Calu3 (cell line): ENCODE data around the gene SHISA6. TPM values are rescaled to one million over a fixed set of nuclear protein-coding genes. Genes with fewer than 3 reads are reported as not detected.

Experiments used
- BruUV-seq: library from RNA; stranded (reverse); fragments of 400-500 nt; replicated peaks from 2 replicates; lab custom pipeline; 2021; lab: Mats Ljungman, UMichigan
- CTCF ChIA-PET: fragments of 300-600 bp; sonication (Branson Sonifier 250); formaldehyde crosslinking; loops from one replicate; lab custom pipeline; 2022; ENCODE audit warnings: antibody characterized with exemption; lab: Charles Lee
- DNase-seq: peaks from one replicate; pipeline ENCODE4 v3.0.0; 2022
- H3K27ac Mint-ChIP-seq: one replicate; pipeline ENCODE4 v1.8.0; 2022; ENCODE audit warnings: mixed read lengths; ENCODE audit not compliant: unreplicated experiment
- H3K27me3 Mint-ChIP-seq: one replicate; pipeline ENCODE4 v1.8.0; 2022; ENCODE audit warnings: mixed read lengths; ENCODE audit not compliant: unreplicated experiment
- H3K36me3 Mint-ChIP-seq: one replicate; pipeline ENCODE4 v1.8.0; 2022; ENCODE audit warnings: mild to moderate bottlenecking, moderate library complexity, mixed read lengths; ENCODE audit not compliant: insufficient read depth, unreplicated experiment
- H3K4me1 Mint-ChIP-seq: one replicate; pipeline ENCODE4 v1.8.0; 2022; ENCODE audit warnings: mild to moderate bottlenecking, low read depth, mixed read lengths; ENCODE audit not compliant: unreplicated experiment
- H3K4me3 Mint-ChIP-seq: one replicate; pipeline ENCODE4 v1.8.0; 2022; ENCODE audit warnings: mild to moderate bottlenecking, low read depth, moderate library complexity, mixed read lengths; ENCODE audit not compliant: unreplicated experiment
- H3K9me3 Mint-ChIP-seq: one replicate; pipeline ENCODE4 v1.8.0; 2022; ENCODE audit warnings: low read depth, mixed read lengths; ENCODE audit not compliant: unreplicated experiment
- CTCF ChIP-seq: fragments of 200-600 bp; IDR thresholded peaks from one replicate; pipeline ENCODE4 v1.8.0; 2022; ENCODE audit warnings: antibody characterized with exemption; ENCODE audit not compliant: unreplicated experiment
- intact Hi-C: fragments of 100-400 bp; cut with micrococcal nuclease; formaldehyde crosslinking; loops from one replicate; pipeline ENCODE4 v1.10.0; 2022; ENCODE audit not compliant: unreplicated experiment
- total RNA-seq: library from RNA; stranded (reverse); gene quantifications from 2 replicates; pipeline ENCODE4 v1.2.3, GENCODE V29; 2022

SHISA6 gene
- total RNA-seq, 1 experiment from 2014 or later = not detected

GRCh38 chr17:11284811-11285210, 43.8 kb downstream of the SHISA6 start:
- BruUV-seq = no TSS peak
- no peak for DNase-seq
- Mint-ChIP-seq H3K27ac (no peak overlapping the region), H3K36me3 (no peaks in the 10 kb centered on the region), H3K4me3 (no peak overlapping the region), H3K9me3 (peaks cover 8% of the 10 kb centered on the region), H3K27me3 (no peaks in the 10 kb centered on the region), H3K4me1 (no peaks in the 10 kb centered on the region)
- TF ChIP-seq CTCF = no peak
- CTCF ChIA-PET = no interaction called here
- intact Hi-C loops = no loop called here

GRCh38 chr17:11285946-11286345, 44.9 kb downstream of the SHISA6 start:
- intact Hi-C loops = no loop called here
- no peak overlapping the region for H3K4me3 Mint-ChIP-seq
- no peak overlapping the region for H3K27ac Mint-ChIP-seq
- H3K27me3 Mint-ChIP-seq = no peaks in the 10 kb centered on the region
- H3K9me3 Mint-ChIP-seq = peaks cover 8% of the 10 kb centered on the region
- CTCF ChIA-PET = interaction anchor here (0.7 kb wide), 1 partner anchor 67 kb away, joined by 3 read pairs; no protein-coding TSS in a partner anchor
- H3K36me3 Mint-ChIP-seq = no peaks in the 10 kb centered on the region
- no peaks in the 10 kb centered on the region for H3K4me1 Mint-ChIP-seq
- no peak for DNase-seq
- no TSS peak for BruUV-seq
- TF ChIP-seq CTCF = no peak

- no peak overlapping the region for H3K27ac Mint-ChIP-seq
- no peak for DNase-seq
- no TSS peak for BruUV-seq
- intact Hi-C loops = no loop called here
- no peaks in the 10 kb centered on the region for H3K27me3 Mint-ChIP-seq
- H3K4me1 Mint-ChIP-seq = no peaks in the 10 kb centered on the region
- no peak for TF ChIP-seq CTCF
- peaks cover 7% of the 10 kb centered on the region for H3K9me3 Mint-ChIP-seq
- no peak overlapping the region for H3K4me3 Mint-ChIP-seq
- H3K36me3 Mint-ChIP-seq = no peaks in the 10 kb centered on the region
- CTCF ChIA-PET = no interaction called here
Measured at GRCh38 chr17:11287791-11288190, 46.8 kb downstream of the SHISA6 start.

- no peak for DNase-seq
- Mint-ChIP-seq H3K27me3 (no peaks in the 10 kb centered on the region), H3K36me3 (no peaks in the 10 kb centered on the region), H3K9me3 (peaks cover 7% of the 10 kb centered on the region), H3K4me1 (no peaks in the 10 kb centered on the region), H3K27ac (no peak overlapping the region), H3K4me3 (no peak overlapping the region)
- TF ChIP-seq CTCF = no peak
- intact Hi-C loops = no loop called here
- CTCF ChIA-PET = no interaction called here
- no TSS peak for BruUV-seq
Measured at GRCh38 chr17:11290814-11291213, 49.8 kb downstream of the SHISA6 start.
